HEK293 (cell line): ENCODE results near the gene ANTXRL.

ENCODE experiments used
- GFI1B ChIP-seq: fragments of 450-650 bp; formaldehyde crosslinking; IDR thresholded peaks from 2 replicates; pipeline ENCODE4 v1.5.1; 2016; ENCODE audit warnings: missing biosample characterization, missing genetic modification characterization
- REST ChIP-seq: fragments of 450-650 bp; formaldehyde crosslinking; IDR thresholded peaks from 2 replicates; pipeline ENCODE4 v1.5.1; 2016; ENCODE audit warnings: missing biosample characterization, missing genetic modification characterization
- SP2 ChIP-seq: fragments of 450-650 bp; formaldehyde crosslinking; IDR thresholded peaks from 2 replicates; pipeline ENCODE4 v1.5.1; 2016; ENCODE audit warnings: missing biosample characterization, missing genetic modification characterization
- ZBTB7A ChIP-seq: fragments of 450-650 bp; formaldehyde crosslinking; IDR thresholded peaks from 2 replicates; pipeline ENCODE4 v1.5.1; 2016; ENCODE audit warnings: low read depth, missing biosample characterization, missing genetic modification characterization
- ZFP41 ChIP-seq: fragments of 450-650 bp; formaldehyde crosslinking; IDR thresholded peaks from 2 replicates; pipeline ENCODE4 v1.5.1; 2016; ENCODE audit warnings: missing biosample characterization, missing genetic modification characterization, borderline replicate concordance
- ZNF140 ChIP-seq: fragments of 450-650 bp; formaldehyde crosslinking; IDR thresholded peaks from 2 replicates; pipeline ENCODE4 v1.5.1; 2016; ENCODE audit warnings: missing biosample characterization, missing genetic modification characterization
- ZNF184 ChIP-seq: fragments of 450-650 bp; IDR thresholded peaks from 2 replicates; pipeline ENCODE4 v1.5.1; 2018; ENCODE audit warnings: missing biosample characterization, mild to moderate bottlenecking, missing genetic modification characterization
- ZNF292 ChIP-seq: fragments of 450-650 bp; formaldehyde crosslinking; IDR thresholded peaks from 2 replicates; pipeline ENCODE4 v1.5.1; 2016; ENCODE audit warnings: low read depth, missing biosample characterization, missing genetic modification characterization, borderline replicate concordance
- ZNF768 ChIP-seq: fragments of 450-650 bp; formaldehyde crosslinking; IDR thresholded peaks from 2 replicates; pipeline ENCODE4 v1.5.1; 2018; ENCODE audit warnings: missing biosample characterization, mild to moderate bottlenecking, missing genetic modification characterization
- ZNF830 ChIP-seq: fragments of 450-650 bp; IDR thresholded peaks from 2 replicates; pipeline ENCODE4 v1.5.0; 2018; ENCODE audit warnings: missing biosample characterization, missing genetic modification characterization, low read depth, mild to moderate bottlenecking, moderate library complexity
- TF ChIP-seq, protein P1 (sequence below): fragments of 450-650 bp; formaldehyde crosslinking; IDR thresholded peaks from 2 replicates; pipeline ENCODE4 v1.5.1; 2016; ENCODE audit warnings: missing biosample characterization, missing genetic modification characterization
- TF ChIP-seq, protein P2 (sequence below): fragments of 450-650 bp; formaldehyde crosslinking; IDR thresholded peaks from 2 replicates; pipeline ENCODE4 v1.5.1; 2016; ENCODE audit warnings: missing biosample characterization, missing genetic modification characterization, low read depth

GRCh38 chr10:46308666-46309450 is 22.1 kb downstream of the ANTXRL start:
- TF ChIP-seq, protein P1, sequence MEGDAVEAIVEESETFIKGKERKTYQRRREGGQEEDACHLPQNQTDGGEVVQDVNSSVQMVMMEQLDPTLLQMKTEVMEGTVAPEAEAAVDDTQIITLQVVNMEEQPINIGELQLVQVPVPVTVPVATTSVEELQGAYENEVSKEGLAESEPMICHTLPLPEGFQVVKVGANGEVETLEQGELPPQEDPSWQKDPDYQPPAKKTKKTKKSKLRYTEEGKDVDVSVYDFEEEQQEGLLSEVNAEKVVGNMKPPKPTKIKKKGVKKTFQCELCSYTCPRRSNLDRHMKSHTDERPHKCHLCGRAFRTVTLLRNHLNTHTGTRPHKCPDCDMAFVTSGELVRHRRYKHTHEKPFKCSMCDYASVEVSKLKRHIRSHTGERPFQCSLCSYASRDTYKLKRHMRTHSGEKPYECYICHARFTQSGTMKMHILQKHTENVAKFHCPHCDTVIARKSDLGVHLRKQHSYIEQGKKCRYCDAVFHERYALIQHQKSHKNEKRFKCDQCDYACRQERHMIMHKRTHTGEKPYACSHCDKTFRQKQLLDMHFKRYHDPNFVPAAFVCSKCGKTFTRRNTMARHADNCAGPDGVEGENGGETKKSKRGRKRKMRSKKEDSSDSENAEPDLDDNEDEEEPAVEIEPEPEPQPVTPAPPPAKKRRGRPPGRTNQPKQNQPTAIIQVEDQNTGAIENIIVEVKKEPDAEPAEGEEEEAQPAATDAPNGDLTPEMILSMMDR (tag by site-specific recombination), result no peak
- TF ChIP-seq ZFP41 (tag by site-specific recombination) (no peak), GFI1B (tag by site-specific recombination) (no peak), ZNF830 (tag by site-specific recombination) (no peak), SP2 (tag by site-specific recombination) (no peak), ZNF140 (tag by site-specific recombination) (no peak), ZNF292 (tag by site-specific recombination) (no peak), ZBTB7A (tag by site-specific recombination) (no peak), ZNF184 (tag by site-specific recombination) (no peak), REST (no peak), ZNF768 (no peak)
- TF ChIP-seq, protein P2, sequence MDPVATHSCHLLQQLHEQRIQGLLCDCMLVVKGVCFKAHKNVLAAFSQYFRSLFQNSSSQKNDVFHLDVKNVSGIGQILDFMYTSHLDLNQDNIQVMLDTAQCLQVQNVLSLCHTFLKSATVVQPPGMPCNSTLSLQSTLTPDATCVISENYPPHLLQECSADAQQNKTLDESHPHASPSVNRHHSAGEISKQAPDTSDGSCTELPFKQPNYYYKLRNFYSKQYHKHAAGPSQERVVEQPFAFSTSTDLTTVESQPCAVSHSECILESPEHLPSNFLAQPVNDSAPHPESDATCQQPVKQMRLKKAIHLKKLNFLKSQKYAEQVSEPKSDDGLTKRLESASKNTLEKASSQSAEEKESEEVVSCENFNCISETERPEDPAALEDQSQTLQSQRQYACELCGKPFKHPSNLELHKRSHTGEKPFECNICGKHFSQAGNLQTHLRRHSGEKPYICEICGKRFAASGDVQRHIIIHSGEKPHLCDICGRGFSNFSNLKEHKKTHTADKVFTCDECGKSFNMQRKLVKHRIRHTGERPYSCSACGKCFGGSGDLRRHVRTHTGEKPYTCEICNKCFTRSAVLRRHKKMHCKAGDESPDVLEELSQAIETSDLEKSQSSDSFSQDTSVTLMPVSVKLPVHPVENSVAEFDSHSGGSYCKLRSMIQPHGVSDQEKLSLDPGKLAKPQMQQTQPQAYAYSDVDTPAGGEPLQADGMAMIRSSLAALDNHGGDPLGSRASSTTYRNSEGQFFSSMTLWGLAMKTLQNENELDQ (tag by site-specific recombination), result no peak
